IPS DF 6.9 (cell line): ENCODE results near the gene PMS1.
"Not testable (repeated sequence)": the region's sequence is repeated elsewhere in the genome, so short reads cannot be mapped to it uniquely, and the experiment has no call there.

Source experiments
- DNase-seq: peaks from one replicate; pipeline ENCODE4 v3.0.0-alpha.2; 2013; ENCODE audit warnings: low read depth, low spot score
- H3K27ac ChIP-seq: one replicate; pipeline ENCODE4 v1.5.1; 2013; ENCODE audit warnings: low read length, control low read depth
- H3K27me3 ChIP-seq: 2 replicates; pipeline ENCODE4 v1.6.1; 2013; ENCODE audit warnings: mild to moderate bottlenecking, low read length; ENCODE audit not compliant: control insufficient read depth, insufficient read depth
- H3K36me3 ChIP-seq: 2 replicates; pipeline ENCODE4 v1.6.1; 2013; ENCODE audit warnings: low read length; ENCODE audit not compliant: control insufficient read depth, insufficient read depth
- H3K4me1 ChIP-seq: 2 replicates; pipeline ENCODE4 v1.6.1; 2013; ENCODE audit warnings: low read length; ENCODE audit not compliant: control insufficient read depth, insufficient read depth
- H3K4me3 ChIP-seq: 2 replicates; pipeline ENCODE4 v1.5.1; 2013; ENCODE audit warnings: mild to moderate bottlenecking, low read length
- H3K9me3 ChIP-seq: 2 replicates; pipeline ENCODE4 v1.6.1; 2013; ENCODE audit warnings: low read length, inconsistent platforms; ENCODE audit not compliant: control insufficient read depth, insufficient read depth
- WGBS: extraction: QIAGEN DNeasy Blood & Tissue Kit; methylation state at CpG from one replicate; pipeline ENCODE4 v1.1.7; 2013; ENCODE audit warnings: mixed read lengths, missing lambda C conversion rate; ENCODE audit not compliant: insufficient read length, insufficient coverage; 5-methylcytosine and 5-hydroxymethylcytosine counted together

Gene PMS1

GRCh38 chr2:189818249-189819038 is 34.2 kb downstream of the PMS1 start:
- no peak overlapping the region for H3K27ac ChIP-seq
- no peak for DNase-seq
- no peaks in the 10 kb centered on the region; the same call in 1 of the 2 replicates for H3K36me3 ChIP-seq
- no peaks in the 10 kb centered on the region for H3K4me1 ChIP-seq
- H3K4me3 ChIP-seq: no peak overlapping the region
- no peaks in the 10 kb centered on the region for H3K9me3 ChIP-seq
- WGBS: no CpG with 5 or more reads among the region's 3 CpGs
- H3K27me3 ChIP-seq: no peaks in the 10 kb centered on the region

GRCh38 chr2:189819297-189819704 is 35.1 kb downstream of the PMS1 start:
- no peaks in the 10 kb centered on the region; the same call in 1 of the 2 replicates for H3K36me3 ChIP-seq
- no peaks in the 10 kb centered on the region for H3K27me3 ChIP-seq
- H3K9me3 ChIP-seq: no peaks in the 10 kb centered on the region
- no CpG with 5 or more reads among the region's 1 CpG for WGBS
- no peak overlapping the region for H3K4me3 ChIP-seq
- H3K27ac ChIP-seq: no peak overlapping the region
- no peaks in the 10 kb centered on the region for H3K4me1 ChIP-seq
- no peak for DNase-seq

GRCh38 chr2:189821953-189822748 is 37.9 kb downstream of the PMS1 start:
- no peaks in the 10 kb centered on the region for H3K4me1 ChIP-seq
- no CpG with 5 or more reads among the region's 33 CpGs for WGBS
- H3K4me3 ChIP-seq: no peak overlapping the region
- H3K27me3 ChIP-seq: no peaks in the 10 kb centered on the region
- no peaks in the 10 kb centered on the region for H3K9me3 ChIP-seq
- DNase-seq: no peak
- H3K27ac ChIP-seq: no peak overlapping the region
- H3K36me3 ChIP-seq: no peaks in the 10 kb centered on the region; the same call in 1 of the 2 replicates

GRCh38 chr2:189824694-189825396 is 40.6 kb downstream of the PMS1 start:
- H3K4me1 ChIP-seq: no peaks in the 10 kb centered on the region
- no peak for DNase-seq
- H3K4me3 ChIP-seq: no peak overlapping the region
- H3K27me3 ChIP-seq: no peaks in the 10 kb centered on the region
- no peaks in the 10 kb centered on the region for H3K36me3 ChIP-seq
- no CpG with 5 or more reads among the region's 3 CpGs for WGBS
- H3K9me3 ChIP-seq: no peaks in the 10 kb centered on the region
- H3K27ac ChIP-seq: no peak overlapping the region

- H3K4me3 ChIP-seq: no peak overlapping the region
- DNase-seq: no peak
- WGBS: no CpG with 5 or more reads among the region's 5 CpGs
- no peak overlapping the region for H3K27ac ChIP-seq
- H3K27me3 ChIP-seq: no peaks in the 10 kb centered on the region
- H3K36me3 ChIP-seq: no peaks in the 10 kb centered on the region
- H3K9me3 ChIP-seq: no peaks in the 10 kb centered on the region
- H3K4me1 ChIP-seq: no peaks in the 10 kb centered on the region
These were observed 41.8 kb downstream of the PMS1 start for GRCh38 chr2:189826039-189826438.

GRCh38 chr2:189829102-189829833 is 45.0 kb downstream of the PMS1 start:
- no peaks in the 10 kb centered on the region for H3K36me3 ChIP-seq
- no peaks in the 10 kb centered on the region for H3K27me3 ChIP-seq
- H3K27ac ChIP-seq: no peak overlapping the region
- H3K4me1 ChIP-seq: no peaks in the 10 kb centered on the region
- no peak overlapping the region for H3K4me3 ChIP-seq
- H3K9me3 ChIP-seq: no peaks in the 10 kb centered on the region
- WGBS: no CpG with 5 or more reads among the region's 4 CpGs
- no peak for DNase-seq

GRCh38 chr2:189830510-189830909 is 46.3 kb downstream of the PMS1 start:
- no peak overlapping the region for H3K27ac ChIP-seq
- DNase-seq: no peak
- H3K27me3 ChIP-seq: no peaks in the 10 kb centered on the region
- H3K36me3 ChIP-seq: no peaks in the 10 kb centered on the region
- no peak overlapping the region for H3K4me3 ChIP-seq
- no peaks in the 10 kb centered on the region for H3K4me1 ChIP-seq
- no peaks in the 10 kb centered on the region for H3K9me3 ChIP-seq
- WGBS: no CpG with 5 or more reads among the region's 1 CpG

GRCh38 chr2:189834059-189834458 is 49.8 kb downstream of the PMS1 start:
- DNase-seq: no peak
- H3K27ac ChIP-seq: no peak overlapping the region
- no peaks in the 10 kb centered on the region for H3K9me3 ChIP-seq
- WGBS: no CpG with 5 or more reads among the region's 3 CpGs
- H3K4me3 ChIP-seq: no peak overlapping the region
- H3K27me3 ChIP-seq: no peaks in the 10 kb centered on the region
- no peaks in the 10 kb centered on the region for H3K36me3 ChIP-seq
- H3K4me1 ChIP-seq: no peaks in the 10 kb centered on the region

GRCh38 chr2:189834642-189835041 is 50.4 kb downstream of the PMS1 start:
- H3K36me3 ChIP-seq, H3K9me3 ChIP-seq, H3K27me3 ChIP-seq, H3K27ac ChIP-seq, DNase-seq, H3K4me1 ChIP-seq, H3K4me3 ChIP-seq: not testable (repeated sequence)
- WGBS: no CpG with 5 or more reads among the region's 1 CpG
